ENCODE measurements around the gene WDR1.

Gene WDR1

DNA sequence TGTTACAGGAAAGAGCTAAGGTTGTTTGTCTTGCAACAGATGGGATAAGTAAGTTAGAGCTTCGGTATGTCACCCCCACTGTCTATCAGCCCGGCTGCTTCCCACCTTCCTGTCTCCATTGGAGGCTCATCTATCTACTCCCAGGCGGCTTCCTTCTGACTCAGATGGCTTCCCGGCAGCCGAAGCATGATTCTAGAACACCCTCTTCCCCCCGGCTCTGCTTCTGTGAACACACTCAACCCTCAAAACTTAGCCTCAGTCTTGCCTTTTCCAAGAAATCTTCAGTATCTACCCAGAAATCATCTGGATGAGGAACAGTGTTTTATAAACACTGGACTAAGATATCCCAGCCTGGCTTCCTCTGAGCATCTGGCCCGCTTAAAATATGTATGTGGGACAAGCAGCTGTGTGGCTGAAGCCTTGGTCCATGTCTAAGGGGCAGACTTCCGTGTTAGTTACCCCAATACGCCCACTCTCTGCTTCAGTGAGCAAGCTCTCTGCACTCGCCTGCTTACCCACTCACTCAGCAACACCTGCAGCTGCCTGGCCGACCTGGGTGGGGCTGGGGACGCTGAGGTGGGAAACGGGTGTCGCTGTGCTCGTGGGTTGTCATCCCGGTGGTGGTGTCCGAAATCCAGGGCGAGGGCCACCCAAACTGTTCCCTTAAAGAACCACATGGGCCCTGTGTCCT, 83.3 kb downstream of the WDR1 start:
- ChIA-PET CTCF (no interaction called here), POLR2A (no interaction called here)
- H3K4me3 ChIP-seq (ENCODE audit: low read depth, low read length) = no peak overlapping the region
- TF ChIP-seq, protein P1, sequence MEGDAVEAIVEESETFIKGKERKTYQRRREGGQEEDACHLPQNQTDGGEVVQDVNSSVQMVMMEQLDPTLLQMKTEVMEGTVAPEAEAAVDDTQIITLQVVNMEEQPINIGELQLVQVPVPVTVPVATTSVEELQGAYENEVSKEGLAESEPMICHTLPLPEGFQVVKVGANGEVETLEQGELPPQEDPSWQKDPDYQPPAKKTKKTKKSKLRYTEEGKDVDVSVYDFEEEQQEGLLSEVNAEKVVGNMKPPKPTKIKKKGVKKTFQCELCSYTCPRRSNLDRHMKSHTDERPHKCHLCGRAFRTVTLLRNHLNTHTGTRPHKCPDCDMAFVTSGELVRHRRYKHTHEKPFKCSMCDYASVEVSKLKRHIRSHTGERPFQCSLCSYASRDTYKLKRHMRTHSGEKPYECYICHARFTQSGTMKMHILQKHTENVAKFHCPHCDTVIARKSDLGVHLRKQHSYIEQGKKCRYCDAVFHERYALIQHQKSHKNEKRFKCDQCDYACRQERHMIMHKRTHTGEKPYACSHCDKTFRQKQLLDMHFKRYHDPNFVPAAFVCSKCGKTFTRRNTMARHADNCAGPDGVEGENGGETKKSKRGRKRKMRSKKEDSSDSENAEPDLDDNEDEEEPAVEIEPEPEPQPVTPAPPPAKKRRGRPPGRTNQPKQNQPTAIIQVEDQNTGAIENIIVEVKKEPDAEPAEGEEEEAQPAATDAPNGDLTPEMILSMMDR (IDR thresholded peaks at IDR 0.05; ENCODE audit: insufficient read depth, low read length, missing control alignments) = no peak
- no peak for DNase-seq (ENCODE audit: low read depth, low spot score)

DNA sequence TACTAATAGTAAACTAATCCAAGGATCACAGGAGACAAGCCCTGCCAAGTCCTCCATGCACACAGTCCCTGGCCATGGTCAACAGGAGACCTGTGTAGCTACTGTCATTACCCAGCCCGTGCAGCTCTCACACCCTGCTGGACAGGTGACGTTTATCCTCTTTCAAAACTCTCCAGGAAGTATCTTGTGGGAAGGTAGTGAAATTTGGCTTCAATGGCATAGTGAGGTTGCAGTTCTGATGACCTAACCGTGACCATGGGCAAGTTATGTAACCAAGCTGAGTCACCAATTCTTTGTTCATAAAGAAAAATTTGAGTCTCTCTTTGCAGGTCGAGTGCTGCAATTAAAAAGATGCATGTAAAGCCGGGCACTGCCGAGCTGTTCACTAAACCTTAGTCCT, 84.0 kb downstream of the WDR1 start:
- no peak for DNase-seq (ENCODE audit: low read depth, low spot score)
- TF ChIP-seq, protein P1 (IDR thresholded peaks at IDR 0.05; ENCODE audit: insufficient read depth, low read length, missing control alignments) = no peak
- ChIA-PET POLR2A (no interaction called here), CTCF (no interaction called here)
- no peak overlapping the region for H3K4me3 ChIP-seq (ENCODE audit: low read depth, low read length)

DNA sequence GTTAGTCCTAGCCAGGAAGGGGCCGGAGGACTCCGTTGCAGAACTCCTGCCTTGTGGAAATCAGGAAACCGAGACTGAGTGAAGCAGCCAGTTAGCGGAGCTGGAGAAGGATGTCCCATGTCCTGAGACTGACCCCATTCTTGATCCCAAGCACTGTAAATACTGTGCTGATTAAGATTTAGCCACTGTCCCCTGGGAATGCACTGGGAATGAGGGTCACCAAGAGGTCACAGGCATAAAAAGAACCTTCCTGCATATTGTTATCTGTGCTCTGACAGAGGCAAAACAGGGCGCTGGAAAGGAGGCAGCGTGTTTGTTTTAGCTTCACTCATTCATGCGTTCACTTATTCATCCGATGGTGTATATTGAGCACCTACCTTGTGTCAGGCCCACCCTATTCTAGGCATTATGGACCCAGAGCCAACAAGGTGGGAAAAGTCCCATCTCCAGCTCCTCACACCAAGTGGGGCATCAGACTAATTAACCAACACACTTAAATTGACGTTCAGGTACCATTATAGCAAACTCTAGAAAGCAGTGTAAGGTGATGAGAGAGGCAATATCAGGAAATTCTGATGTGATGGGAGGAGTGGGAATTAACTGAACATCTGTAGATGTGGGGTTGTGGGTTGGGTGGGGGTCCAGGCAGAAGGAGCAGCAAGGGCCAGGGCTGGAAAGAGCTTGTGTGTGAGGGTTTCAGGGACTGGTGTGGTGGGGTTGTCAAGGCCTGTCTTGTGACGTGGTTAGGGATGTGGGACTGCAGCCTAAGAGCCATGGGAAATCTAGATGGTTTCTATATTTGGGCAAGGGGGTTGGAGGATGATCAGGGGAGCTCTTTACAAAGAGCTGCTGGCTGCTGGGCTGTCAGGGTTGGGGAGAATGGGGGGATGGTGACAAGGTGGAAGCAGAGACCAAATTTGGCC, 84.7 kb downstream of the WDR1 start:
- no peak for DNase-seq (ENCODE audit: low read depth, low spot score)
- CTCF ChIA-PET = interaction anchor here (1.6 kb wide), 1 partner anchor 17 kb away, joined by 5 read pairs; no protein-coding TSS in a partner anchor
- TF ChIP-seq, protein P1 (IDR thresholded peaks at IDR 0.05; ENCODE audit: insufficient read depth, low read length, missing control alignments) = no peak
- H3K4me3 ChIP-seq (ENCODE audit: low read depth, low read length) = no peak overlapping the region
- POLR2A ChIA-PET = no interaction called here

DNA sequence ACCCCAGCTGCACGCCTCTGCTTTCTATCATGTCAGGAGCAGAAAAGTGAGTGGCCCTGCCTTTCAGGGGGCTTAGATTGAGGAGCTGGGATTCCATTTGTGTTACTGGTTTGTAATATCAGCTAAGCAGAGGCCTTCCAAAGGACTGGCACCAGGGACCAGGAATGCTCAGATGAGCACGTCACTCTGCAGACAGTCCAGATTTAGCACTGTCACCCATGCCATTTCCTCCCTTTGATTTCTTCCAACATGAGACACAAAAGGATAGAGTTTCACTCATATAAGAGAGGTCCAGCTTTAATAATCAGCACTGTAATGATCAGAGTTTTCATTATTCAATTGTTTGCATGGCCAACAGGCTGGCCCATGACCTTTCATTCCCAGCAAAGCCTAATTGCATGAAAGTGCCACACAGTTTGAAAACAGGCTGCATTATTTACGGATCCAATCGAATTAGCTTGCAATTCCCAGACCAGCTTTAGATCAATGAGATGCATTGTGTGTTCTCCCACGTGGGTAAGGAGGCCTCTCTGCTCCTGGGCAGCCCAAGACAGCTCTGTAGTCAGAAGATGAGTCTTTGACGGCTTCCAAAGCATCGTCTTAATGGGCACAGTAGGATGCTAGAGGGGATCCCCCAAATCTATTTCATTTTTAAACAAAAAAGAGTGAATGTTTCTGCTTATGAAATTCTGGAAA, 85.5 kb downstream of the WDR1 start:
- no peak overlapping the region for H3K4me3 ChIP-seq (ENCODE audit: low read depth, low read length)
- POLR2A ChIA-PET = no interaction called here
- CTCF ChIA-PET = interaction anchor here (0.5 to 1.6 kb wide), 2 partner anchors 16 to 41 kb away, joined by 3 to 5 read pairs; no protein-coding TSS in a partner anchor

DNA sequence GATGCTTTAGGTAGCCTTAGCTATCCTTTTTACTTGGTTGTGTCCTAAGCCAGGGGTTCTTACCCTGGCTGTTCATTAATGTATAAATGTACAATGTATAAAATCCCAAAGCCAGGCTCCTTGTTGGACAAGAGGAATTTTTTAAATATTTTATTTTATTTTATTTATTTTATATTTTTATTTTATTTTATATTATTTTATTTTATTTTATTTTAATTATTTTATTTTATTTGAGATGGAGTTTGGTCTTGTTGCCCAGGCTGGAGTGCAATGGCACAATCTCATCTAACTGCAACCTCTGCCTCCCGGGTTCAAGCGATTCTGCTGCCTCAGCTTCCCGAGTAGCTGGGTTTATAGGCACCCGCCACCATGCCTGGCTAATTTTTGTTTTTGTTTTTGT, 87.2 kb downstream of the WDR1 start:
- CTCF ChIA-PET = no interaction called here

More for the DNA sequence above, 85.5 kb downstream of the WDR1 start:
- DNase-seq (ENCODE audit: low read depth, low spot score) = no peak
- TF ChIP-seq, protein P1 (IDR thresholded peaks at IDR 0.05; ENCODE audit: insufficient read depth, low read length, missing control alignments) = no peak

More for the DNA sequence above, 87.2 kb downstream of the WDR1 start:
- TF ChIP-seq, protein P1 (IDR thresholded peaks at IDR 0.05; ENCODE audit: insufficient read depth, low read length, missing control alignments) = no peak
- no peak for DNase-seq (ENCODE audit: low read depth, low spot score)
- POLR2A ChIA-PET = no interaction called here
- no peak overlapping the region for H3K4me3 ChIP-seq (ENCODE audit: low read depth, low read length)
